Activated naive CD8-positive, alpha-beta T cell treated with anti-CD3 and anti-CD28 coated beads for 36 hours (primary cell): ENCODE measurements around the gene ACR. TPM values are rescaled to one million over a fixed set of nuclear protein-coding genes. Genes with fewer than 3 reads are reported as not detected.
"Not testable (repeated sequence)": the region's sequence is repeated elsewhere in the genome, so short reads cannot be mapped to it uniquely, and the experiment has no call there.

ENCODE experiments used
- DNase-seq: peaks from one replicate; pipeline ENCODE4 v3.0.0; 2021
- H3K27ac Mint-ChIP-seq: one replicate; pipeline ENCODE4 v1.8.0; 2022; ENCODE audit warnings: mild to moderate bottlenecking, moderate library complexity, mixed read lengths
- H3K27me3 Mint-ChIP-seq: one replicate; pipeline ENCODE4 v1.8.0; 2022; ENCODE audit warnings: mild to moderate bottlenecking, mixed read lengths
- H3K36me3 Mint-ChIP-seq: one replicate; pipeline ENCODE4 v1.8.0; 2021; ENCODE audit warnings: mild to moderate bottlenecking, mixed read lengths
- H3K4me1 Mint-ChIP-seq: one replicate; pipeline ENCODE4 v1.8.0; 2021; ENCODE audit warnings: mixed read lengths
- H3K4me3 Mint-ChIP-seq: one replicate; pipeline ENCODE4 v1.8.0; 2022; ENCODE audit warnings: mild to moderate bottlenecking, moderate library complexity, mixed read lengths
- H3K9me3 Mint-ChIP-seq: one replicate; pipeline ENCODE4 v1.8.0; 2022; ENCODE audit warnings: mixed read lengths
- total RNA-seq, 2 experiments: library from RNA; stranded (reverse); gene quantifications; one replicate each; pipeline ENCODE4 v1.2.3, GENCODE V29; 2021

The ACR gene
- total RNA-seq, 2 experiments from 2014 or later = not detected

- DNase-seq = no peak
- no peaks in the 10 kb centered on the region for H3K27me3 Mint-ChIP-seq
Observed at GRCh38 chr22:50730941-50731661, 6.9 kb upstream of the ACR start.

GRCh38 chr22:50731811-50732624, 6.0 kb upstream of the ACR start:
- Mint-ChIP-seq H3K9me3 (no peaks in the 10 kb centered on the region), H3K4me3 (no peak overlapping the region), H3K27me3 (no peaks in the 10 kb centered on the region), H3K27ac (no peak overlapping the region), H3K36me3 (no peaks in the 10 kb centered on the region), H3K4me1 (peaks cover 2% of the 10 kb centered on the region)
- DNase-seq = peak; percentile 56

More at GRCh38 chr22:50730941-50731661, 6.9 kb upstream of the ACR start:
- H3K4me1 Mint-ChIP-seq = no peaks in the 10 kb centered on the region
- H3K9me3 Mint-ChIP-seq = no peaks in the 10 kb centered on the region
- no peak overlapping the region for H3K27ac Mint-ChIP-seq
- H3K4me3 Mint-ChIP-seq = no peak overlapping the region
- H3K36me3 Mint-ChIP-seq = no peaks in the 10 kb centered on the region

DNA sequence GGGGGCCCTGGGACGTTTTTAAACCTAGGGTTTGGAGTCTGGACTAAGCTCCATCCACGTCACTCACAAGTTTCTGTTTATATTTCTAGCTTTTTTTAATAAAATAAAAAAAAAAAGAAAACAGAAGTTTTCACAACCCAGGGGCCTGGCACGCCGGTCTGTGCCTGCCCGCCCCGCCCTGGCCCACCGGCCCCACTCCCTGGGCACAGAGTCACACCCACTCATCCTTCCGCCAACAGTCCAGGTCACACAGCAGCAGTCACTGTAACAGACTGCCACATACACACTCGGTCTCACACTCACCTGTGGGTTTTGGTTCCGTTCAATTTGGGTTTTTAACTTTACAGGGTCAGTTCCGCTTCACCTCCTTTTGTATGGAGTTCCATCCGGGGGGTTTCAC, 5.3 kb upstream of the ACR start:
- no peaks in the 10 kb centered on the region for H3K27me3 Mint-ChIP-seq
- peaks cover 2% of the 10 kb centered on the region for H3K4me1 Mint-ChIP-seq
- no peak overlapping the region for H3K27ac Mint-ChIP-seq
- DNase-seq = no peak
- no peak overlapping the region for H3K4me3 Mint-ChIP-seq
- H3K36me3 Mint-ChIP-seq = no peaks in the 10 kb centered on the region
- no peaks in the 10 kb centered on the region for H3K9me3 Mint-ChIP-seq

GRCh38 chr22:50733521-50734342, 4.3 kb upstream of the ACR start:
- peaks cover 2% of the 10 kb centered on the region for H3K4me1 Mint-ChIP-seq
- no peak for DNase-seq
- no peaks in the 10 kb centered on the region for H3K36me3 Mint-ChIP-seq
- H3K4me3 Mint-ChIP-seq = no peak overlapping the region
- no peaks in the 10 kb centered on the region for H3K9me3 Mint-ChIP-seq
- H3K27me3 Mint-ChIP-seq = no peaks in the 10 kb centered on the region
- no peak overlapping the region for H3K27ac Mint-ChIP-seq

DNA sequence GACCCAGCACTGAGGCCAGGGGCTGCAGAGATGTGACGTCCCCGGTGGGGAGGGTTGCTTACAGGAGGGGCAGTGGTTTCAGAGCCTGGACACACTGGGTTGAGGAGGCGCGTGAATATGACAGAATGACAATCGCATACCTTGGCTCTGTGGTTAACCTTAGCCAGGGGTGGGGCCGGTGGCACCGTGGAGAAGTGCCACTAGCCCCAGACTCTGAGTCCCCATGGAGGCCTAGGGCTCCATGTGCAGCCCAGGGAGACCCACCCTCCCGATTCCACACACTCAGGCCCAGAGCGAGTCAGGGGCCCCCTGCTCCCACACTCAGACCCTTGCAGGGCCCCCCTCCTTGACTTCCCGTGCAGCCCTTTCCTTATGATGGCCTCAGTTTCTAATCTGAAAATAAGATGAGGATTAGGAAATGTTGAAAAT, 3.6 kb upstream of the ACR start:
- Mint-ChIP-seq H3K4me1 (peaks cover 2% of the 10 kb centered on the region), H3K9me3 (no peaks in the 10 kb centered on the region), H3K27ac (no peak overlapping the region), H3K27me3 (no peaks in the 10 kb centered on the region), H3K36me3 (no peaks in the 10 kb centered on the region), H3K4me3 (no peak overlapping the region)
- DNase-seq = no peak

DNA sequence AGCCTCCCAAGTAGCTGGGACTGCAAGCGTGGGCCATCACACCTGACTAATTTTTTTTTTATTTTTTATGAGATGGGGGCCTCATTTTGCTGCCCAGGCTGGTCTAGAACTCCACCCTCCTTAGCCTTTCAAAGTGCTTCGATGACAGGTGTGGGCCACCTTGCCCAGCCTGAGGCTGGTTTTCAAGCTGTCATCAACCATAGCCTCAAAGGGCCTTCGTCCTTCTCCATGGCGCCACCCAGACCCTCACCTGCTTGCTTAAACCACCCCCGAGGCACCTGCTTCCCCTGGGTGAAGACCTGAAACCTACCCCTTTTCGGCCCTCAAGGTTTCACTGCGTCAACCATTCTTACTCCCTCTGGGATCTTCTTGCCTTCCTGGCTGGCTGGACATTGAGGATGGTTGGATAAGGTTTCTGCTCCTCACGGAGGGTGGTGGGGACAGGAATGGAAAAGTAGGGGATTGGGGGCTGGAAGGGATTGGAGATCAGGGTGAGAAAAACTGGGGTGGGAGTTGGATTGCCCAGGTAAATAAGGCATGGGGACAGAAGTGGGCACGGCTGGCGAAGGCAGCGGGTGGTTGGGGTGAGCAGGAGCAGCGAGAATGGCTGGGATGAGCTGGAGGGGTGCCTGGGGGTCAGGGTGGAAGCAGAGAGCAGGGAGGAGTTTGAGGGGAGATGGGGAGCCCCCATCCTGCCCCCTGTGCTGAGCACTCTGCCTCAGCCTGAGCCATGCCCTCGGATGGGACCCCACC, 2.8 kb upstream of the ACR start:
- Mint-ChIP-seq H3K27me3 (no peaks in the 10 kb centered on the region), H3K9me3 (no peaks in the 10 kb centered on the region), H3K27ac (no peak overlapping the region), H3K4me3 (no peak overlapping the region), H3K4me1 (peaks cover 2% of the 10 kb centered on the region), H3K36me3 (no peaks in the 10 kb centered on the region)
- DNase-seq = no peak

DNA sequence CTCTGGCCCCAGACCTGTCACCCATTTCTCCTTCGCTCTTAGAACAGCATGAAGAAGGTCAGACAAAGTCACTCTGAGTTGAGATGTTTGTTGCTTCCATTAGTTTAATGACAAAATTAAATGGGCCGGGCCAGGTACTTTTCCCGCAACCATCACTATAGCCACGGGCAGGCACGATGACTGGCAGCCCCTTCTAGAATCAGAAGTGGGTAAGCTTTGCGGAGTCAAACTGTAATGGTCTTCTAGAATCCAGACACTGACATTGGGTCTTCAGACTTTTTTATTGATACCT, 2.3 kb upstream of the ACR start:
- no peaks in the 10 kb centered on the region for H3K27me3 Mint-ChIP-seq
- no peak overlapping the region for H3K27ac Mint-ChIP-seq
- DNase-seq = no peak
- no peak overlapping the region for H3K4me3 Mint-ChIP-seq
- H3K36me3 Mint-ChIP-seq = no peaks in the 10 kb centered on the region
- peaks cover 2% of the 10 kb centered on the region for H3K4me1 Mint-ChIP-seq
- no peaks in the 10 kb centered on the region for H3K9me3 Mint-ChIP-seq

- Mint-ChIP-seq H3K4me3 (no peak overlapping the region), H3K27me3 (no peaks in the 10 kb centered on the region), H3K4me1 (peaks cover 2% of the 10 kb centered on the region), H3K36me3 (no peaks in the 10 kb centered on the region), H3K27ac (no peak overlapping the region), H3K9me3 (no peaks in the 10 kb centered on the region)
- no peak for DNase-seq
Observed at GRCh38 chr22:50738649-50739227, 734 bp downstream of the ACR start.

- DNase-seq = no peak
- Mint-ChIP-seq H3K27me3 (no peaks in the 10 kb centered on the region), H3K4me1 (peaks cover 2% of the 10 kb centered on the region), H3K9me3 (no peaks in the 10 kb centered on the region), H3K36me3 (no peaks in the 10 kb centered on the region), H3K4me3 (no peak overlapping the region), H3K27ac (no peak overlapping the region)
Observed at GRCh38 chr22:50739279-50739691, 1.3 kb downstream of the ACR start.

- Mint-ChIP-seq H3K9me3 (no peaks in the 10 kb centered on the region), H3K4me3 (no peak overlapping the region), H3K27ac (no peak overlapping the region), H3K4me1 (peaks cover 2% of the 10 kb centered on the region), H3K36me3 (no peaks in the 10 kb centered on the region), H3K27me3 (no peaks in the 10 kb centered on the region)
- no peak for DNase-seq
Observed at GRCh38 chr22:50739894-50740293, 1.9 kb downstream of the ACR start.

GRCh38 chr22:50740714-50741113, 2.7 kb downstream of the ACR start:
- DNase-seq, H3K36me3 Mint-ChIP-seq, H3K9me3 Mint-ChIP-seq, H3K4me3 Mint-ChIP-seq, H3K27me3 Mint-ChIP-seq, H3K4me1 Mint-ChIP-seq, H3K27ac Mint-ChIP-seq: not testable (repeated sequence)

DNA sequence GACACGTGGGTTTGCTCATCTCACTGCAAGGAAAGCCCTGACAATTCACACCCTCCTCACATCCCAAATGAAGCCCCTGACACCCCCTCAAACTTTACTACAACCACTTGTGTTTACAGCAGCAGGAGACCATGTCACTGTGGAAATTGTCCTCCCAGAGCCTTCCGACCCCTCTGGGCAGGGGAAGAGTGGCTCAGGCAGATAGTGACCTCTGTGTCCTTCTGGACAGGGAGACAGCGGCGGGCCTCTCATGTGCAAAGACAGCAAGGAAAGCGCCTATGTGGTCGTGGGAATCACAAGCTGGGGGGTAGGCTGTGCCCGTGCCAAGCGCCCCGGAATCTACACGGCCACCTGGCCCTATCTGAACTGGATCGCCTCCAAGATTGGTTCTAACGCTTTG, 6.4 kb downstream of the ACR start:
- not testable (repeated sequence) for DNase-seq, H3K9me3 Mint-ChIP-seq, H3K4me1 Mint-ChIP-seq, H3K27me3 Mint-ChIP-seq, H3K4me3 Mint-ChIP-seq, H3K27ac Mint-ChIP-seq, H3K36me3 Mint-ChIP-seq

DNA sequence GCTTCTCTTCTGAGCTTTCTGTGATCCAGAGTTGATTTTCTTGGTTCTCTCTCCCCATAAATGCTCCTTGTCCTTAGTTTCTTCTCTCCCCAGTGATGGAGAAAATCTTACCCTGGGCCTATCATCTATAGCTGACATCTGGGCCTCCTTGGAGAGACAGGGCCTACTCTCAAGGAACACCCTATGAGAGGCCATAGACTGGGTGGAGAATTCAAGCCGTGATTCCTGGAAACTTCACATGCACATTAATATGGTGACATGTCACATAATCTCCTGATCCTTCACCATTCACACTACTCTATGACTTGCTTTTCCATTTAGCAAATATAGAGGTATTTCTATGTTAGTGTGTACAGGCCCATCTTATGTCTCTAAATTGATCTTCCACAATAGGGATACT, 9.5 kb downstream of the ACR start:
- H3K27ac Mint-ChIP-seq, DNase-seq, H3K27me3 Mint-ChIP-seq, H3K4me1 Mint-ChIP-seq, H3K36me3 Mint-ChIP-seq, H3K9me3 Mint-ChIP-seq, H3K4me3 Mint-ChIP-seq: not testable (repeated sequence)

DNA sequence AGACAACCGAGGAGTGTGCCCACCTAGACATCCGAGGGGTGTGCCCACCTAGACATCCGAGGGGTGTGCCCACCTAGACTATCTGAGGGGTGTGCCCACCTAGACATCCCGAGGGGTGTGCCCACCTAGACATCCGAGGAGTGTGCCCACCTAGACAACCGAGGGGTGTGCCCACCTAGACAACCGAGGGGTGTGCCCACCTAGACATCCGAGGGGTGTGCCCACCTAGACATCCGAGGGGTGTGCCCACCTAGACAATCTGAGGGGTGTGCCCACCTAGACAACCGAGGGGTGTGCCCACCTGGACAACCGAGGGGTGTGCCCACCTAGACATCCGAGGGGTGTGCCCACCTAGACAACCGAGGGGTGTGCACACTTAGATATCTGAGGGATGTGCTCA, 10.6 kb downstream of the ACR start:
- not testable (repeated sequence) for H3K27me3 Mint-ChIP-seq, H3K9me3 Mint-ChIP-seq, H3K4me1 Mint-ChIP-seq, H3K27ac Mint-ChIP-seq, H3K4me3 Mint-ChIP-seq, H3K36me3 Mint-ChIP-seq, DNase-seq
